H9 (cell line): ENCODE measurements around the gene ERMAP. TPM values are rescaled to one million over a fixed set of nuclear protein-coding genes. Genes with fewer than 3 reads are reported as not detected.

Experiments
- DNase-seq: peaks from one replicate; pipeline ENCODE4 v3.0.0-alpha.2; 2017
- H2AFZ ChIP-seq: one replicate; pipeline ENCODE4 v1.6.1; 2013; ENCODE audit warnings: mild to moderate bottlenecking, low read length, control low read depth, moderate library complexity
- H2AK5ac ChIP-seq: 2 replicates; pipeline ENCODE4 v1.6.1; 2013; ENCODE audit warnings: low read length, control low read depth, mixed read lengths; ENCODE audit not compliant: insufficient read length
- H2BK120ac ChIP-seq: one replicate; pipeline ENCODE4 v1.6.1; 2013; ENCODE audit warnings: low read depth, mild to moderate bottlenecking, low read length, control low read depth, inconsistent platforms; ENCODE audit not compliant: poor library complexity, severe bottlenecking
- H2BK12ac ChIP-seq: 2 replicates; pipeline ENCODE4 v1.6.1; 2013; ENCODE audit warnings: low read length, control low read depth, mixed read lengths, low read depth; ENCODE audit not compliant: insufficient read length
- H2BK15ac ChIP-seq: 2 replicates; pipeline ENCODE4 v1.6.1; 2013; ENCODE audit warnings: low read depth, low read length, control low read depth
- H2BK20ac ChIP-seq: one replicate; pipeline ENCODE4 v1.6.1; 2013; ENCODE audit warnings: low read depth, mild to moderate bottlenecking, low read length, control low read depth, inconsistent platforms; ENCODE audit not compliant: poor library complexity, severe bottlenecking
- H2BK5ac ChIP-seq: 2 replicates; pipeline ENCODE4 v1.6.1; 2013; ENCODE audit warnings: low read length, control low read depth, mixed read lengths; ENCODE audit not compliant: insufficient read length
- H3K14ac ChIP-seq: 2 replicates; pipeline ENCODE4 v1.6.1; 2013; ENCODE audit warnings: low read length, control low read depth; ENCODE audit not compliant: insufficient read depth
- H3K18ac ChIP-seq: 2 replicates; pipeline ENCODE4 v1.6.1; 2013; ENCODE audit warnings: low read depth, mild to moderate bottlenecking, mixed read lengths, low read length, control low read depth; ENCODE audit not compliant: insufficient read length
- H3K23ac ChIP-seq: 2 replicates; pipeline ENCODE4 v1.6.1; 2013; ENCODE audit warnings: low read length, control low read depth, mixed read lengths, low read depth; ENCODE audit not compliant: insufficient read length
- H3K23me2 ChIP-seq: 2 replicates; pipeline ENCODE4 v1.6.1; 2013; ENCODE audit warnings: low read depth, mild to moderate bottlenecking, mixed read lengths, low read length, control low read depth; ENCODE audit not compliant: insufficient read length, poor library complexity, severe bottlenecking
- H3K27ac ChIP-seq: 2 replicates; pipeline ENCODE4 v1.5.1; 2013; ENCODE audit warnings: low read length, control low read depth, mixed read lengths, low read depth; ENCODE audit not compliant: insufficient read length
- H3K27me3 ChIP-seq: 2 replicates; pipeline ENCODE4 v1.6.1; 2013; ENCODE audit warnings: low read length, control low read depth, inconsistent platforms; ENCODE audit not compliant: insufficient read depth
- H3K4ac ChIP-seq: 2 replicates; pipeline ENCODE4 v1.6.1; 2013; ENCODE audit warnings: low read depth, mild to moderate bottlenecking, control low read depth, inconsistent platforms, low read length, moderate library complexity
- H3K4me1 ChIP-seq: 2 replicates; pipeline ENCODE4 v1.6.1; 2013; ENCODE audit warnings: low read length, control low read depth, inconsistent platforms; ENCODE audit not compliant: insufficient read depth
- H3K4me2 ChIP-seq: 2 replicates; pipeline ENCODE4 v1.6.1; 2013; ENCODE audit warnings: low read length, control low read depth, mixed read lengths; ENCODE audit not compliant: insufficient read length, insufficient read depth
- H3K56ac ChIP-seq: 2 replicates; pipeline ENCODE4 v1.6.1; 2013; ENCODE audit warnings: low read depth, mild to moderate bottlenecking, mixed read lengths, low read length, control low read depth; ENCODE audit not compliant: insufficient read length
- H3K79me1 ChIP-seq: 2 replicates; pipeline ENCODE4 v1.6.1; 2013; ENCODE audit warnings: low read depth, mild to moderate bottlenecking, moderate library complexity, low read length, control low read depth, inconsistent platforms; ENCODE audit not compliant: insufficient read depth, poor library complexity, severe bottlenecking
- H3K79me2 ChIP-seq: 2 replicates; pipeline ENCODE4 v1.6.1; 2013; ENCODE audit warnings: low read length, control low read depth, inconsistent platforms; ENCODE audit not compliant: insufficient read depth
- H3K9ac ChIP-seq: 2 replicates; pipeline ENCODE4 v1.6.1; 2013; ENCODE audit warnings: low read length, control low read depth, mixed read lengths; ENCODE audit not compliant: insufficient read length; ENCODE audit errors: extremely low read depth
- H3K9me3 ChIP-seq: one replicate; pipeline ENCODE4 v1.6.1; 2013; ENCODE audit warnings: low read depth, low read length, inconsistent platforms; ENCODE audit not compliant: control insufficient read depth
- H3T11ph ChIP-seq: one replicate; pipeline ENCODE4 v1.6.1; 2013; ENCODE audit warnings: mild to moderate bottlenecking, low read length, control low read depth, inconsistent platforms
- H4K20me1 ChIP-seq: one replicate; pipeline ENCODE4 v1.6.1; 2013; ENCODE audit not compliant: control insufficient read depth, insufficient read length, insufficient read depth
- H4K5ac ChIP-seq: 2 replicates; pipeline ENCODE4 v1.6.1; 2013; ENCODE audit warnings: low read depth, mild to moderate bottlenecking, mixed read lengths, low read length, control low read depth; ENCODE audit not compliant: insufficient read length
- H4K8ac ChIP-seq: replicated peaks from 2 replicates; pipeline ENCODE4 v1.6.1; 2013; ENCODE audit warnings: low read length, control low read depth, mixed read lengths, low read depth; ENCODE audit not compliant: insufficient read length
- H4K91ac ChIP-seq: 2 replicates; pipeline ENCODE4 v1.6.1; 2013; ENCODE audit warnings: low read depth, mild to moderate bottlenecking, moderate library complexity, mixed read lengths, low read length, control low read depth; ENCODE audit not compliant: insufficient read length
- H3K27ac Mint-ChIP-seq, 3 experiments: 2 replicates in 2 of 3; 3 replicates in 1 of 3; pipeline ENCODE4 v1.8.0; 2020 to 2021; ENCODE audit warnings: mixed read lengths in 3 of 3, mild to moderate bottlenecking in 1 of 3, moderate library complexity in 1 of 3
- H3K27me3 Mint-ChIP-seq: 2 replicates; pipeline ENCODE4 v1.8.0; 2021; ENCODE audit warnings: low read depth, mild to moderate bottlenecking, moderate library complexity, mixed read lengths
- H3K36me3 Mint-ChIP-seq, 3 experiments: 2 replicates in 2 of 3; 3 replicates in 1 of 3; pipeline ENCODE4 v1.8.0; 2020 to 2021; ENCODE audit warnings: low read depth in 3 of 3, mixed read lengths in 3 of 3; ENCODE audit not compliant: insufficient read depth in 1 of 3
- H3K4me1 Mint-ChIP-seq, 2 experiments: 2 replicates each; pipeline ENCODE4 v1.8.0; 2020; ENCODE audit warnings: mixed read lengths in 2 of 2
- H3K4me3 Mint-ChIP-seq, 2 experiments: 2 replicates in 1 of 2; 3 replicates in 1 of 2; pipeline ENCODE4 v1.8.0; 2020 to 2021; ENCODE audit warnings: mild to moderate bottlenecking in 2 of 2, mixed read lengths in 2 of 2, moderate library complexity in 1 of 2
- H3K9me3 Mint-ChIP-seq, 2 experiments: 2 replicates in 1 of 2; 3 replicates in 1 of 2; pipeline ENCODE4 v1.8.0; 2020; ENCODE audit warnings: mild to moderate bottlenecking in 2 of 2, mixed read lengths in 2 of 2, moderate library complexity in 1 of 2
- CTCF ChIP-seq: fragments of 200-600 bp; sonication (generic); conservative IDR thresholded peaks from 3 replicates; pipeline ENCODE4 v1.8.0; 2021; ENCODE audit warnings: antibody characterized with exemption, mild to moderate bottlenecking
- WGBS: extraction: QIAGEN DNeasy Blood & Tissue Kit; methylation state at CpG from one replicate; pipeline ENCODE4 v1.1.7; 2013; ENCODE audit warnings: missing lambda C conversion rate, low lambda C conversion rate, mixed read lengths; ENCODE audit not compliant: insufficient read length; ENCODE audit errors: extremely low coverage; 5-methylcytosine and 5-hydroxymethylcytosine counted together
- total RNA-seq: library from RNA; stranded (reverse); gene quantifications from 2 replicates; pipeline ENCODE4 v1.2.1, GENCODE V29; 2021

Gene ERMAP
- total RNA-seq, 1 experiment from 2014 or later = 4.5 TPM

- Histone ChIP-seq H3K27ac (no peak overlapping the region), H2AK5ac (no peak overlapping the region), H2AFZ (no peak overlapping the region), H3K14ac (no peak overlapping the region), H3K4ac (no peak overlapping the region), H3K4me2 (no peak overlapping the region), H2BK12ac (no peak overlapping the region), H4K91ac (no peak overlapping the region), H2BK5ac (no peak overlapping the region), H2BK15ac (no peak overlapping the region), H3K9ac (no peak overlapping the region), H3K79me1 (no peaks in the 10 kb centered on the region), H3K79me2 (no peaks in the 10 kb centered on the region), H3K9me3 (no peaks in the 10 kb centered on the region), H3T11ph (no peak overlapping the region), H4K20me1 (no peaks in the 10 kb centered on the region), H3K56ac (no peak overlapping the region), H3K4me1 (no peaks in the 10 kb centered on the region), H3K23me2 (no peaks in the 10 kb centered on the region), H4K8ac (no peak overlapping the region), H3K23ac (no peak overlapping the region), H3K27me3 (no peaks in the 10 kb centered on the region), H4K5ac (no peak overlapping the region), H2BK120ac (no peak overlapping the region), H3K18ac (no peak overlapping the region), H2BK20ac (no peak overlapping the region)
- no peak for DNase-seq
- no peak for TF ChIP-seq CTCF
- Mint-ChIP-seq H3K4me1 (no peaks in the 10 kb centered on the region), H3K4me3 (no peak overlapping the region), H3K27me3 (no peaks in the 10 kb centered on the region; the same call in none of the 2 replicates), H3K27ac (no peak overlapping the region), H3K9me3 (no peaks in the 10 kb centered on the region), H3K36me3 (no peaks in the 10 kb centered on the region)
- WGBS = no CpG with 5 or more reads among the region's 4 CpGs
Measured at GRCh38 chr1:42889264-42889663, 72.3 kb downstream of the ERMAP start.
